GM18909 (cell line): ENCODE measurements around the gene ZBTB12.
"Not testable (repeated sequence)": the region's sequence is repeated elsewhere in the genome, so short reads cannot be mapped to it uniquely, and the experiment has no call there.

Experiments used
- ATAC-seq: cut with Tn5 transposase; IDR thresholded peaks from one replicate; pipeline ENCODE4 v1.9.1; 2021; ENCODE audit warnings: mild to moderate bottlenecking; ENCODE audit not compliant: unreplicated experiment, poor library complexity

The ZBTB12 gene

DNA sequence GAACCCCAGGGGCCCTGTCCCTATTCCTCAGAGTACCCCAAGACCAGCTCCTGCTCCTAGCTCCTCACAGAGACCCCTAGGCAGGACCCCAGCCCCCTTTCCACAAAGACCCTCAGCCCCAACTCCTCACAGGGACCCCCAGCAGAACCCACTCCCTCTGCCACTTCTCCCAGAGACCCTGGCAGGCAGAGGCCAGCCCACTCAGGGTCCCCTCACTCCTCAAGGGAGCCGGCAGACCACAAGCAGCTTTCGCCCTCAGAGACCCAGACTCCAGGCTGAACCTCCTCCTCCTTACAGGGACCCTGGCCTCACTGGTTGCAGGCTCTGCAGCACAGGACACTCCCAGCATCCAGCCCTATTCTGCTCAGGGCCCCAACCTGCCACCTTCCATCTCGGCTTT, 23.7 kb downstream of the ZBTB12 start:
- ATAC-seq = no peak

GRCh38 chr6:31877651-31878161, 24.2 kb downstream of the ZBTB12 start:
- no peak for ATAC-seq

GRCh38 chr6:31877125-31877650, 24.7 kb downstream of the ZBTB12 start:
- no peak for ATAC-seq

DNA sequence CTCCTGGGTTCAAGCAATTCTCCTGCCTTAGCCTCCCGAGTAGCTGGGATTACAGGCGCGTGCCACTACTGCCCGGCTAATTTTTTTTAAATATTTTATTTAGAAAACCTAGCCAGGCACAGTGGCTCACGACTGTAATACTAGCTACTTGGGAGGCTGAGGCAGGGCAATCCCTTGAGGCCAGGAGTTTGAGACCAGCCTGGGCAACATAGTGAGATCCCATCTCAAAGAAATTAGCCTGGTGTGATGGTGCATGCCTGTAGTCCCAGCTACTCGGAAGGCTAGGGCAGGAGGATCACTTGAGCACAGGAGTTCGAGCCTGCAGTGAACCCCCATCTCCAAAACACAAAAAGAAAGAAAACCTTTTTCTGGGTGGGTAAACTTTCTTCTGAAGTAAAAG, 25.5 kb downstream of the ZBTB12 start:
- ATAC-seq = no peak

DNA sequence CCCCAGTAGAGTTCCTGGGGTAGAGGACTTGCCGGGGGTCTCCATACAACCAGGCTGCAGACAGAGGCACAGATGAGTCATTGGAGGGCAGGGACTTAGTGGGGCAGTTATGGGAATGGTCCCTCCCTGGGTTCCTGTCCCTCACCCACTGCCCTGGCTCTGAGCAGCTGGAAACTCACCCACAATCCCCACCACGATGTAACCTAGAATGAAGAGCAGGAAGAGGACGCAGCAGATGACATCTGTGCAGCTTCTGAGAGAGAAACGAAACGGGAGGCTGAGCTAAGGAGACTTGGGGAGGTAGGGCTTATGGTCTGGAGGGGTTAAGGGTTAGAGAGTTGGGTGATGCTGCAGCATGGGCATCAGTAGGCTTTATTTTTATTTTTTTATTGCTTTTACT, 26.0 kb downstream of the ZBTB12 start:
- ATAC-seq = no peak

GRCh38 chr6:31874836-31875572, 26.9 kb downstream of the ZBTB12 start:
- ATAC-seq = no peak

- ATAC-seq = no peak
Measured at GRCh38 chr6:31874084-31874670, 27.7 kb downstream of the ZBTB12 start.

DNA sequence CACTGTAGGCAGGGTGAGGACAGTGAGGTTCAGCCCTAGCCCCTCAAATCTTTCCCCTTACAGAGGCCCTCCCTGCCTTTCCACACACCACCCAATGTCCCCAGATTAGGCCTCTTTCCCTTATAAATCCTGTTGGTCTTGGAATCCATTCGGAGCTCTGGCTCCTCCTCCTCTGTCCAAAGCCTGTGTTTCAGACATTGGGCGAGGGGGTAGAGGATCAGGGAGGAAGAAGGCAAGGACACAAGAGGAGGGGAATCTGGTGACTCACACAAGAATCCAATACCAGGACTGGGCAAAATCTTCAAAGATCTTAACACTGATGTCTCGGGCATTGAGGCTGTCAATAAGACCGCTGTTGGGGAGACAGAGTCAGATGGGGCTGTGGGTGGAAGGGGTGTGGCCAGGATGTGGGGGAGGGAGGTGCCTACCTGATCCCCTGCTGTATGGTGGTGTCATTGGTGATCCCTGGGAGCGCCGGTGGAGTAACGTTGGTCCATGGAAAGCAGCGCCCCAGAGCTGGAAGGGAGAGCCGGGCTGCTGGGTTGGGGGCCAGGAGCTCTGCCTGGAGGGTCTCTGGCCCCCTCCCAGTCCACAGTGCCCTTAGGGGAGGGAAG, 30.7 kb downstream of the ZBTB12 start:
- no peak for ATAC-seq

DNA sequence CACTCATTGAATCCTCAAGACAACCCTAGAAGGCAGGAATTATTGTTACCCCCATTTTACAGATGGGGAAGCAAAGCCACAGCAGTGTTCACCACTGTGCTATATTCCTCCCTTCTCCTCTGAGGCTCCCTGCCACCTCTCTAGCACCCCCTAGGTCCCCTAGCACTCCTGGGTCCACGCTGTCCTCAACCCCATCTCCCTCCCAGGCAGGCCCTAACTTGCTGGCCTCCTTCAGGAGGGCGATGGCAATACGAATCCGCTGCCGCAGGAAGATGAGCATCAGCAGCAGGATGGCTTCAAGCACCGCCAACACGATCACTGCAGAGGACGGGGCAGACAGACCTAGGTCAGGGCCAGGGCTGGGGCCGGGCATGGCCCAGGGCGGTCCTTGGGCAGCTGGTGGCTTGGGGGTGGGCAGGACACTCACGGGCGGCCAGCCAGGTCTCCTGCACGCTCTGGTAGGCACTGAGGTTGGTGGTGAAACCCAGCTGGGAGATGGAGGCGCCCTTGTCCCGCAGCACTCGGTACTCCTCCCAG, 31.4 kb downstream of the ZBTB12 start:
- ATAC-seq = no peak

DNA sequence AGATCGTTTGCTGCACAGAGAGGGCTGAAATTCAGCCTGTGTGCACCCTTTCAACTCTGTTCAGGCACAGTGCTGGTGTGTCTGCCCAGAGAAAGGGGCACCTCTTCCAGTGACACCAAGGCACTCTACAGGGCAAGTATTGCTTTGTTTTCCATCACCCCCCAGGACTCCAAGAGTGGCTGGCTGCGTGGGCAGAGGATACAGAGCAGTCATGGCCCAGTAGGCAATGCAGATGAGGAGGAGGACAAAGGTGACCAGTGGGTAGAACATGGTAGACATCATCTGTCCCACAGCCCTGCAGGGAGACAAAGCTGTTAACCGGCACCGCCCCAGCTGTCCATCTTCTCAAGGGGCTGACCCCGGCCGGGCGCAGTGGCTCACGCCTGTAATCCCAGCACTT, 32.5 kb downstream of the ZBTB12 start:
- ATAC-seq = no peak

DNA sequence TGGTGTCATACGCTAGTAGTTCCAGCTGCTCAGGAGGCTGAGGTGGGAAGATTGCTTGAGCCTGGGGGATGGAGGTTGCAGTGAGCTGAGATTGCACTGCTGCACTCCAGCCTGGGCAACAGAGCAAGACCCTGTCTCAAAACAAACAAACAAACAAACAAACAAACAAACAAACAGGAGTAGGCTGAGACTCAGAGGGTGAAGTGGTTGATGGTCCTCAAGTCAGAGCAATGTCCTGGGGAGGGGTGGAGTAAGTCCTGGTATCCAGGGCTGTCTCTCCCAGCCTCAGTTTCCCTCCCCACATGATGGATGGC, 33.3 kb downstream of the ZBTB12 start:
- ATAC-seq = not testable (repeated sequence)

GRCh38 chr6:31865205-31866118, 36.4 kb downstream of the ZBTB12 start:
- ATAC-seq = no peak

GRCh38 chr6:31864818-31865204, 37.1 kb downstream of the ZBTB12 start:
- no peak for ATAC-seq

DNA sequence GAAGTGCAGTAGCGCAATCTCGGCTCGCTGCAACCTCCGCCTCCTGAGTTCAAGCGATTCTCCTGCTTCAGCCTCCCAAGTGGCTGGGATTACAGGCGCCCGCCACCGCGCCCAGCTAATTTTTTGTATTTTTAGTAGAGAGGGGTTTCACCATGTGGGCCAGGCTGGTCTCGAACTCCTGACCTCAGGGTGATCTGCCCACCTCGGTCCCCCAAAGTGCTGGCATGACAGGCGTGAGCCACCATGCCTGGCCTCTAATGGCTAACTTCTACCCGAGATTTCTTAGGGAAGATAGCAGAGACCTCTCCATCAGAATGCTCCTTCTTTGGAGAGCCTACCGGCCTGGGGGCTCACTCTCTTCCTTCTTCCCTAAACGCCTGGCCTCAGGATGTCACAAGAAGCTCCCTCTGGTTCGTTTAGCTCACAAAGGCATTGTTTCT, 37.7 kb downstream of the ZBTB12 start:
- not testable (repeated sequence) for ATAC-seq

- ATAC-seq = peak; percentile 92
Measured at GRCh38 chr6:31862344-31863235, 39.3 kb downstream of the ZBTB12 start, which contains the start of gene NEU1. Gene NEU1, minus strand, starts transcription at chr6:31862821. Its CDS starts 45 bp downstream, at chr6:31862776.

DNA sequence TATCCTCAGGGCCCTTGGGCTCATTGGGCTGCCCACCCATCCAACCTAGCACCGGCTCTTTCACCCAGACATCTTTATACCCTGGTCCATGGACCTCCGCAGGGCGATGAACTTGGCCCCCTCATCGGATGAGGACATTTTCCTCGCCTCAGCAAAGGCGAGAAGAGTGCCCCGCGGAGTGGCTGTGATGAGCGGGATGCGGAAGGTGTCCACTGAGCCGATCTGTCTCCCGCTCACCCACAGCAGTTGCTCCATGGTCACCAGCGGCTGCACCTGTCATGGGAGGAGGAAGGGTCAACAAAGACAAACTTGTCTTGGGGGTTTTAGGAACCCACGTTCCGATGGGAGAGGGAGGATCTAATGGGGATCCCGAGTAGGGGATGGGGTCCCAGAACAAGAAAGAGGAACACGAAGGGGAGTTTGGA, 40.0 kb downstream of the ZBTB12 start:
- ATAC-seq = no peak

GRCh38 chr6:31861150-31861549, 40.7 kb downstream of the ZBTB12 start:
- ATAC-seq = no peak

DNA sequence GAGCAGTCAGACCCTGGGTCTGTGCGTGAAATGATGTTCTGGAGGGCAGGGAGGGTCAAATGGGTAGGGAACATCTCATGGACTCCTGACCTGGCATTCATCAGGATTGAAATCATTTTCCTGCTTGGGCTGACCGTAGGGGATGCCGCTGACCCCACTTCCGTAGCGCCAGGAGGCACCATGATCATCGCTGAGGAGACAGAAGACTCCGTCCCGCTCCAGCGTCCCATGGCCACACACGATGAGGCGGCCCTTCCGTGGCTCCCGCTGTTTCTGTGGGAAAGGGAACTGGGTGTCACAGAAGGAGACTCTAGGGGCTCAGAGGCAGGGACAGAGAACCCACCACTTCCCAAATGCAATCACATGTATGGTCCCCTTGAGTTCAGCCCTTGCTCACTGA, 41.5 kb downstream of the ZBTB12 start:
- ATAC-seq = no peak

DNA sequence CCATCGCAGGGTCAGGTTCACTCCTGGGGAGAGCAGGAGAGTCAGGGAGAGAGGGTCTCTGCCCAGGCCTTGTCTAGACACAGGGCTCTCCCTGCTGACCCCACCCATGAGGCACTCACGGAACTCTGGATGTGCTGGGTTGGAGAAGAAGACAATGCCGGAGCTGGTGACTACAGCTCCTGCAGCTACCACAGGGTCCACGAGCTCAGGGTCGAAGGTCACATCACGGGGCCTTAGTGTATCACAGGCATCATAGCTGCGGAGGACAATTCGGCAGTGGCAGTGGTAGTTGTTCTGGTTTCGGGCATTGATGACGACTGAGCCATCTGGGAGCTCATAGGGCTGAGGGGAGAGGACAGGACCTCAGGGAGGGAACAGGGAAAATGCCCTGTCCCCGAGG, 42.0 kb downstream of the ZBTB12 start:
- no peak for ATAC-seq
